Tibial nerve (tissue), 4 donors: Measurements from ENCODE around the gene KLK12. TPM values are rescaled to one million over a fixed set of nuclear protein-coding genes. Genes with fewer than 3 reads are reported as not detected.
"Not testable (repeated sequence)": the region's sequence is repeated elsewhere in the genome, so short reads cannot be mapped to it uniquely, and the experiment has no call there.

Experiments used
- DNase-seq, 2 donors: peaks; one replicate each; pipeline ENCODE4 v3.0.0-alpha.2; 2019; ENCODE audit warnings: low spot score in 2 of 2
- H3K27ac ChIP-seq, 4 donors: fragments of 200-600 bp; sonication (generic) in 3 of 4; one replicate each; pipeline ENCODE4 v1.5.1; 2017 to 2019; ENCODE audit warnings: mild to moderate bottlenecking in 1 of 4
- H3K27me3 ChIP-seq, 2 donors: fragments of 200-600 bp; sonication (generic) in 1 of 2; one replicate each; pipeline versions ENCODE4 v1.5.1 to v1.6.0; 2017 to 2019
- H3K36me3 ChIP-seq, 3 donors: fragments of 200-600 bp; sonication (generic); one replicate each; pipeline ENCODE4 v1.5.1; 2018 to 2019
- H3K4me1 ChIP-seq, 4 donors: fragments of 200-600 bp; sonication (generic) in 3 of 4; one replicate each; pipeline ENCODE4 v1.5.1; 2017 to 2019
- H3K4me3 ChIP-seq, 4 donors: fragments of 200-600 bp; sonication (generic) in 3 of 4; one replicate each; pipeline ENCODE4 v1.5.1; 2017 to 2019; ENCODE audit warnings: mild to moderate bottlenecking in 1 of 4, moderate library complexity in 1 of 4
- H3K9me3 ChIP-seq, 4 donors: fragments of 200-600 bp; sonication (generic) in 3 of 4; one replicate each; pipeline ENCODE4 v1.5.1; 2017 to 2019
- EP300 ChIP-seq, 2 donors: sonication (generic); formaldehyde crosslinking; IDR thresholded peaks; one replicate each; pipeline ENCODE4 v1.6.1; 2017; ENCODE audit warnings: antibody characterized with exemption in 2 of 2, mild to moderate bottlenecking in 1 of 2
- POLR2A ChIP-seq, 2 donors: fragments of 450-650 bp; IDR thresholded peaks; one replicate each; pipeline ENCODE4 v1.6.1; 2017; ENCODE audit warnings: antibody characterized with exemption in 2 of 2, mild to moderate bottlenecking in 2 of 2, moderate library complexity in 2 of 2
- WGBS, 2 donors: methylation state at CpG; one replicate each; pipeline ENCODE4 v1.1.5; 2018; 5-methylcytosine and 5-hydroxymethylcytosine counted together
- total RNA-seq, 4 donors: library from RNA; depleted of rRNA; stranded (reverse); fragments of >200 nt; gene quantifications; one replicate each; pipeline ENCODE4 v1.1.0, GENCODE V29; 2016
- TF ChIP-seq, protein P1 (sequence below), 5 experiments: fragments of 200-600 bp in 3 of 5; fragments of 450-650 bp in 2 of 5; sonication (generic) in 3 of 5; IDR thresholded peaks; one replicate each; pipeline ENCODE4 v1.5.1; 2016 to 2019; ENCODE audit warnings: antibody characterized with exemption in 5 of 5, mild to moderate bottlenecking in 3 of 5, moderate library complexity in 2 of 5

The KLK12 gene
- total RNA-seq, 4 donors from 2014 or later, result not detected

GRCh38 chr19:50998061-50998460, 36.7 kb downstream of the KLK12 start:
- Histone ChIP-seq H3K36me3 (no peaks in the 10 kb centered on the region), H3K27ac (no peak overlapping the region), H3K9me3 (peaks cover 0 to 7% (median 0%) of the 10 kb centered on the region in 4 donors), H3K27me3 (peaks cover 0 to 19% of the 10 kb centered on the region in 2 donors), H3K4me1 (no peaks in the 10 kb centered on the region), H3K4me3 (no peak overlapping the region)
- DNase-seq, result no peak
- TF ChIP-seq, protein P1, sequence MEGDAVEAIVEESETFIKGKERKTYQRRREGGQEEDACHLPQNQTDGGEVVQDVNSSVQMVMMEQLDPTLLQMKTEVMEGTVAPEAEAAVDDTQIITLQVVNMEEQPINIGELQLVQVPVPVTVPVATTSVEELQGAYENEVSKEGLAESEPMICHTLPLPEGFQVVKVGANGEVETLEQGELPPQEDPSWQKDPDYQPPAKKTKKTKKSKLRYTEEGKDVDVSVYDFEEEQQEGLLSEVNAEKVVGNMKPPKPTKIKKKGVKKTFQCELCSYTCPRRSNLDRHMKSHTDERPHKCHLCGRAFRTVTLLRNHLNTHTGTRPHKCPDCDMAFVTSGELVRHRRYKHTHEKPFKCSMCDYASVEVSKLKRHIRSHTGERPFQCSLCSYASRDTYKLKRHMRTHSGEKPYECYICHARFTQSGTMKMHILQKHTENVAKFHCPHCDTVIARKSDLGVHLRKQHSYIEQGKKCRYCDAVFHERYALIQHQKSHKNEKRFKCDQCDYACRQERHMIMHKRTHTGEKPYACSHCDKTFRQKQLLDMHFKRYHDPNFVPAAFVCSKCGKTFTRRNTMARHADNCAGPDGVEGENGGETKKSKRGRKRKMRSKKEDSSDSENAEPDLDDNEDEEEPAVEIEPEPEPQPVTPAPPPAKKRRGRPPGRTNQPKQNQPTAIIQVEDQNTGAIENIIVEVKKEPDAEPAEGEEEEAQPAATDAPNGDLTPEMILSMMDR (IDR thresholded peaks at IDR 0.05), result no peak
- TF ChIP-seq EP300 (IDR thresholded peaks at IDR 0.05), result no peak
- no peak for TF ChIP-seq POLR2A (IDR thresholded peaks at IDR 0.05)
- WGBS, 2 donors, result 64 to 66% methylated on average over 5 of the region's 5 CpGs

DNA sequence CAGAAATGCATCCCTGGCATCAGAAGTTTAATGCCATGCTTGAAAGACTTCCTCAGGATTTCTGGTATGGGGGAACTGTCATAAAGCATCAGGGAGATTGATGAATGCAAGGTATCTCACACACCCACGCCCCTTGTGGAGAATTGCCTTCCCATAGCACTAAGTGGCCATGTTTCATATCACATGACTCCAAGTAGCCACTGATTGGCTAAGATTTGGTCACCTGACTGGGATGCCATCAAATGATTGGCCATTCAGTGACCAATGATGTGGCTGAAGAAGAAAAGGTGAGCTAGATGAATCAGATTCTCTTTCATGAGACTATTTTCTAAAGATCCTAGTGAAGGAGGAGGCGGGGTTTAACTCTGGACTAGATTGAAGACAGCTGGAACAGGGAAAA, 40.7 kb downstream of the KLK12 start:
- WGBS, 2 donors, result 78 to 80% methylated on average over 2 of the region's 2 CpGs
- H3K4me1 ChIP-seq, result no peaks in the 10 kb centered on the region
- H3K36me3 ChIP-seq, result no peaks in the 10 kb centered on the region
- DNase-seq, result no peak
- H3K27me3 ChIP-seq, result no peaks in the 10 kb centered on the region
- TF ChIP-seq, protein P1 (IDR thresholded peaks at IDR 0.05), result no peak
- TF ChIP-seq EP300 (IDR thresholded peaks at IDR 0.05) (no peak), POLR2A (IDR thresholded peaks at IDR 0.05) (no peak)
- no peak overlapping the region for H3K4me3 ChIP-seq
- H3K9me3 ChIP-seq, result no peaks in the 10 kb centered on the region
- H3K27ac ChIP-seq, result no peak overlapping the region

DNA sequence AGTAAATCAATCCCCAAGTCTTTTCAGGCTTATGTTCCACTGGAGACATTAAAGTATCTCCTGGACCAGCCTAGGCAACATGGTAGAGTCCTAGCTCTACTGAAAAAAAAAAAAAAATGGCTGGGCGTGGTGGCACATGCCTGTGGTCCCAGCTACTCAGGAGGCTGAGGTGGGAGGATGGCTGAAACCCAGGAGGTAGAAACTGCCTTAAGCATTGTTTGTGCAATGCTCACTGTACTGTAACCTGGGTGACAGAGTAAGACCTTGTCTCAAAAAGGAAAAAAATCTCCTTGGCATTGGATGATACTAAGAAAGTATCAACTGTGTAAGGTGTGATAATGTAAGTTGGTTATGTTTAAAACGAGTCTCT, 42.2 kb downstream of the KLK12 start:
- no peaks in the 10 kb centered on the region for H3K27me3 ChIP-seq
- no peaks in the 10 kb centered on the region for H3K4me1 ChIP-seq
- H3K9me3 ChIP-seq, result no peaks in the 10 kb centered on the region
- no peak overlapping the region for H3K4me3 ChIP-seq
- 70 to 84% methylated on average over 2 of the region's 2 CpGs for WGBS, 2 donors
- no peak for DNase-seq
- H3K36me3 ChIP-seq, result no peaks in the 10 kb centered on the region
- TF ChIP-seq EP300 (IDR thresholded peaks at IDR 0.05), result no peak
- no peak for TF ChIP-seq POLR2A (IDR thresholded peaks at IDR 0.05)
- TF ChIP-seq, protein P1 (IDR thresholded peaks at IDR 0.05), result no peak
- no peak overlapping the region for H3K27ac ChIP-seq

- WGBS, 2 donors, result 81 to 87% methylated on average over 14 of the region's 14 CpGs
- not testable (repeated sequence) for H3K4me1 ChIP-seq, H3K36me3 ChIP-seq, H3K4me3 ChIP-seq, DNase-seq, H3K27ac ChIP-seq, H3K9me3 ChIP-seq, H3K27me3 ChIP-seq
Observed at GRCh38 chr19:50984416-50984815, 50.4 kb downstream of the KLK12 start.

DNA sequence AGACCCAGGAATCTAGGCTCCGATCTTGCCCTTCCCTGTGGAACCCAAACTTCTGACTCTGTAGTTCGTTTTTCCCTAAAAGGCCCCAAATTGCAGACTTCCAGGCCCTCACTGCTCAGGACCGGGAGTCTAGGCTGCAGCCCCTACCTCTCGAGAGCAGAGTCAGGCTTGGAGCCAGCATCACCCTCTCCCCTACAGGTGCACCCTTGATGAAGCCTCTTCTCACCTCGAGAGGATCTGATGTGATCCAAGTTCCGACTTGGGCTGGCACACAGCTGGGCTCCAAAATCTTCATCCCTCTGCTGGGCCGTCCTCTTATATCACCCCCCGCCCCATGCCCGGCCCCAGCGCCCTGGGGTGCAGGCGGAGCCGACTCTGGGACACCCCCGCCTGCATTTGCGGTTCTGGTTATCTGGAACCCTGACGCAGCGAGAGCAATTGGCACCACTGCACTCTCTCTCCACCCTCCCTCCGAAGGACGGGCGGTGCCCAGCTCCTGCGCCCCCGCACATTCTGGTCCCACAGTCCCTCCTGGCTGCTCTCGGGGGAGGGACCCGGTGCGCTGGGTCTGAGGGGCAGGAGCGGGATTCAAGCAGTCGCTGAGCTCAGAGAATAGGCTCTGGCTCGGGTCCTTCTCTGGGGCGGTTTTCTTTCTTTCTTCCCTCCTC, 51.0 kb downstream of the KLK12 start, which contains the start of gene KLK7:
Gene KLK7 (minus strand): TSS at position 293 of the 668 bp plus-strand sequence. CDS start 1,518 bp downstream, outside the sequence.
- Histone ChIP-seq H3K9me3 (peaks cover 0 to 8% (median 0%) of the 10 kb centered on the region in 4 donors), H3K27ac (no peak within 1 kb of the TSS), H3K36me3 (no peaks in the 10 kb centered on the region), H3K4me3 (no peak within 1 kb of the TSS), H3K4me1 (no peaks in the 10 kb centered on the region), H3K27me3 (no peaks in the 10 kb centered on the region)
- TF ChIP-seq EP300 (IDR thresholded peaks at IDR 0.05), result no peak
- TF ChIP-seq, protein P1 (IDR thresholded peaks at IDR 0.05), result no peak
- no peak for TF ChIP-seq POLR2A (IDR thresholded peaks at IDR 0.05)
- 14 to 21% methylated on average over 28 of the region's 28 CpGs for WGBS, 2 donors
- DNase-seq, result no peak
